SHP77 treated with DMSO at 0.1 percent for 48 hours (cell line): ENCODE results near the gene STAC3.

ENCODE experiments used
- DNase-seq: peaks from one replicate; lab custom pipeline; 2025; lab: John Stamatoyannopoulos, UW

Gene STAC3

GRCh38 chr12:57222286-57223190, 28.4 kb downstream of the STAC3 start:
- no peak for DNase-seq

- no peak for DNase-seq
Observed at GRCh38 chr12:57221169-57221917, 29.6 kb downstream of the STAC3 start.

GRCh38 chr12:57220770-57221168, 30.2 kb downstream of the STAC3 start:
- DNase-seq = no peak

GRCh38 chr12:57219993-57220754, 30.8 kb downstream of the STAC3 start:
- DNase-seq = no peak

- DNase-seq = no peak
Observed at GRCh38 chr12:57219205-57219992, 31.6 kb downstream of the STAC3 start.

- no peak for DNase-seq
Observed at GRCh38 chr12:57218030-57218853, 32.7 kb downstream of the STAC3 start.

GRCh38 chr12:57216921-57217879, 33.8 kb downstream of the STAC3 start:
- DNase-seq = no peak

GRCh38 chr12:57216014-57216911, 34.7 kb downstream of the STAC3 start, which contains the start of gene NXPH4:
TSS of gene NXPH4 (plus strand) at chr12:57216794. CDS start at chr12:57216970, 176 bp downstream.
- no peak for DNase-seq

- DNase-seq = no peak
Observed at GRCh38 chr12:57215668-57216013, 35.3 kb downstream of the STAC3 start.

- no peak for DNase-seq
Observed at GRCh38 chr12:57215065-57215464, 35.9 kb downstream of the STAC3 start.

- no peak for DNase-seq
Observed at GRCh38 chr12:57214398-57214781, 36.6 kb downstream of the STAC3 start.

- DNase-seq = peak; percentile 38
Observed at GRCh38 chr12:57213763-57214397, 37.1 kb downstream of the STAC3 start.

GRCh38 chr12:57213058-57213715, 37.8 kb downstream of the STAC3 start:
- peak; percentile 63 for DNase-seq

GRCh38 chr12:57212701-57213057, 38.3 kb downstream of the STAC3 start:
- no peak for DNase-seq

- no peak for DNase-seq
Observed at GRCh38 chr12:57211791-57212700, 38.9 kb downstream of the STAC3 start.

GRCh38 chr12:57210926-57211692, 39.9 kb downstream of the STAC3 start:
- no peak for DNase-seq
